ENCODE data around the gene USP11. TPM values are rescaled to one million over a fixed set of nuclear protein-coding genes. Genes with fewer than 3 reads are reported as not detected.

USP11 gene
- total and polyA plus RNA-seq, 2 experiments from 2014 or later = 120 to 337 TPM

DNA sequence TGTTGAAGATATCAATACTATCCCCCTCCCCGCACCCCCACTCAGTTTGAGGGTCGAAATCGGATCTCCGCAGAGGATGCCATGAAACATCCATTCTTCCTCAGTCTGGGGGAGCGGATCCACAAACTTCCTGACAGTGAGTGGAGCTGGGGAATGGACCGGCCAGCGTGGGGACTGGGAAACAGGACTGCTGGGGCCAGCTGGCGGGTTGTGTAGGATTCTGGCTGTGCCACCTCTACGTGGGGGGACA lies 5.5 kb upstream of the USP11 start:
- Histone ChIP-seq H3K9me3 (ENCODE audit: low read depth) (no peaks in the 10 kb centered on the region), H3K27ac (no peak overlapping the region), H3K36me3 (peaks cover 53% of the 10 kb centered on the region), H3K27me3 (no peaks in the 10 kb centered on the region), H3K4me3 (no peak overlapping the region), H3K4me1 (ENCODE audit: low read depth) (no peaks in the 10 kb centered on the region)
- no peak for DNase-seq (ENCODE audit: low read depth in 1 of 2, low spot score in 1 of 2)
- TF ChIP-seq, protein P1, sequence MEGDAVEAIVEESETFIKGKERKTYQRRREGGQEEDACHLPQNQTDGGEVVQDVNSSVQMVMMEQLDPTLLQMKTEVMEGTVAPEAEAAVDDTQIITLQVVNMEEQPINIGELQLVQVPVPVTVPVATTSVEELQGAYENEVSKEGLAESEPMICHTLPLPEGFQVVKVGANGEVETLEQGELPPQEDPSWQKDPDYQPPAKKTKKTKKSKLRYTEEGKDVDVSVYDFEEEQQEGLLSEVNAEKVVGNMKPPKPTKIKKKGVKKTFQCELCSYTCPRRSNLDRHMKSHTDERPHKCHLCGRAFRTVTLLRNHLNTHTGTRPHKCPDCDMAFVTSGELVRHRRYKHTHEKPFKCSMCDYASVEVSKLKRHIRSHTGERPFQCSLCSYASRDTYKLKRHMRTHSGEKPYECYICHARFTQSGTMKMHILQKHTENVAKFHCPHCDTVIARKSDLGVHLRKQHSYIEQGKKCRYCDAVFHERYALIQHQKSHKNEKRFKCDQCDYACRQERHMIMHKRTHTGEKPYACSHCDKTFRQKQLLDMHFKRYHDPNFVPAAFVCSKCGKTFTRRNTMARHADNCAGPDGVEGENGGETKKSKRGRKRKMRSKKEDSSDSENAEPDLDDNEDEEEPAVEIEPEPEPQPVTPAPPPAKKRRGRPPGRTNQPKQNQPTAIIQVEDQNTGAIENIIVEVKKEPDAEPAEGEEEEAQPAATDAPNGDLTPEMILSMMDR (IDR thresholded peaks at IDR 0.05; ENCODE audit: low read depth, low read length) = no peak

DNA sequence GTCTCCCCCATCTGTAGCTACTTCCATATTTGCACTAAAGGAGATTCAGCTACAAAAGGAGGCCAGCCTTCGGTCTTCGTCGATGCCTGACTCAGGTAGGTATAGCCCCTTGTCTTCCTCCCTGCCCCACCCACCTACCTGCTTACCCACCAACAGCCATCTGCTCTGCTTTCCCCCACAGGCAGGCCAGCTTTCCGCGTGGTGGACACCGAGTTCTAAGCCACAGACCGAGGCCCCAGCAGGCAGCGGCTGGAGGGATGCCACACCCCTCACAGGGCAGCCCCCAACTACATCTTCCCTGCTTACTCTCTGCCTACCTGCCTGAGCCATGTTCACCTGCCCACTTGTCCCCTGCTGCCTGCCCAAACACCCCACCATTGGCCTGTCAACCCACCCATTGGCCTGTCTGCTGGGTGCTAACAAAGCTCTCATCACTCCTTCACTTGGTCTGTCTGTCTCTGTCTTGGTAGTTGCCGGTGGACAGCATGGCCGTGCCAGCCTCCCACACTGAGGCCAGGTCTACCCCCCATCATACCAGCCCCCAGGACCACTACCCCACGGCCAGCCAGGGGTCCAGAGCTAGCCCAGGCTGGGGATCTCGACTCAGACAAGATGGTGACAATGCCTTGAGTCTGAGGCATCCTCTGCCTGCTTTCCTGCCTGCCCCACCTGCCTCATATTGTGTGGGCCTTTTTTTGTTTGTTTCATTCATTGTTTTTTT lies 4.1 kb upstream of the USP11 start:
- TF ChIP-seq, protein P1 (IDR thresholded peaks at IDR 0.05; ENCODE audit: low read depth, low read length) = no peak
- H3K27me3 ChIP-seq = no peaks in the 10 kb centered on the region

DNA sequence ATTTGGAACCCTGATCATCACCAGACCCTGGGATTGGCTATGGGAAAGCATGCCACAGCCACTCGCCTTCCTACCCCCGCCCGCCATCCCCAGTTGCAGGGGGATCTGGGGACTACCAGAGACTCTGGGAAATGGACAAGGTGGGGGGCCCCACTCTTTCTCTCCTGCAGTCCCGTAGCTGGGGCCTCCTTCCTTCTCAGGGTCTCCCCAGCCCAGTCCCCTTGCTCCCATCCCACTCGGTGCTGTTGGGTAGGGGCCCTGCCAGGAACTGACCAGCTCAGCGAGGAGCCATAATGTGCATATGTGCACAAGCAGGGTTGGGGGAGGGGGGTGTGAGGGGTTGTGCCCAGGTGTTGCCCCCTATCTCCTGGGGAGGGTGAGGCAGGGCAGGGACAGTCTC lies 3.4 kb upstream of the USP11 start:
- TF ChIP-seq, protein P1 (IDR thresholded peaks at IDR 0.05; ENCODE audit: low read depth, low read length) = no peak
- H3K4me1 ChIP-seq (ENCODE audit: low read depth) = no peaks in the 10 kb centered on the region
- DNase-seq (ENCODE audit: low read depth in 1 of 2, low spot score in 1 of 2) = no peak
- no peak overlapping the region for H3K4me3 ChIP-seq
- H3K27me3 ChIP-seq = no peaks in the 10 kb centered on the region
- peaks cover 45% of the 10 kb centered on the region for H3K36me3 ChIP-seq
- H3K27ac ChIP-seq = no peak overlapping the region
- H3K9me3 ChIP-seq (ENCODE audit: low read depth) = no peaks in the 10 kb centered on the region

More for the DNA sequence above, 4.1 kb upstream of the USP11 start:
- Histone ChIP-seq H3K4me1 (ENCODE audit: low read depth) (no peaks in the 10 kb centered on the region), H3K27ac (no peak overlapping the region), H3K9me3 (ENCODE audit: low read depth) (no peaks in the 10 kb centered on the region), H3K4me3 (no peak overlapping the region), H3K36me3 (peaks cover 51% of the 10 kb centered on the region)
- no peak for DNase-seq (ENCODE audit: low read depth in 1 of 2, low spot score in 1 of 2)

DNA sequence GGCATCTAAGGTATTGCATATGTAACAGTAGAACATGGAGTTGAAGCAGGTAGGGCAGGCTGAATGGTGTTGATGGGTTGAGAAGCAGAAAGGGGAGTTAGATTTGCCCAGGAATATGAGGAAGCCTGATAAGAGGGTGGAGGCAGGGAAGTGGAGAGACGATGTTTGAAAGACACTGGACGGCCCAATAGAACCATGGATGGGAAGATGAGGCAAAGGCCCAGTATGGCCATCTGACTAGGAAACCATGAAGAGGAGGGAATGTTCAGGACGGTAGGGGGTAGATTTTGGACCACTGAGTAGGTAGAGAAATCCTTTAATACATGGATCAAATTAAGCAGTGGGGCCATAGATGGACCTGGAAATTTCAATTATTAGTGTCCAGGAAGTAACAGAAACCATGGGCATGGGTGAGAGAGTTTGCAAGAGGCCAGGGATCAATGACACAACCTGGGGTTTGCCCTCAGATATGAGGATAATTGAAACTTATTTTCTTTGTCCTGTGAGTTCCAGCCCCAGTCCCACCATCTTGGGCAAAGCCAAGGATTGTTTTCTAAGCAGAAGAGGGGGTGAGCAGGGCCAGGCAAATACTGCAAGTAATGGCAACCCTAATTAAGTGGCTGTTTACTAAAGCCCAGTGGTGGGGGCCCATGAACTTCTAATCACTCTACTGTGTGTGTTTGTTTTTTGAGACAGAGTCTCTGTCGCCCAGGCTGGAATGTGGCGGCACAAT lies 2.5 kb upstream of the USP11 start:
- TF ChIP-seq, protein P1 (IDR thresholded peaks at IDR 0.05; ENCODE audit: low read depth, low read length) = no peak
- Histone ChIP-seq H3K27me3 (no peaks in the 10 kb centered on the region), H3K4me3 (no peak overlapping the region), H3K27ac (no peak overlapping the region), H3K4me1 (ENCODE audit: low read depth) (peaks cover 4% of the 10 kb centered on the region), H3K36me3 (peaks cover 37% of the 10 kb centered on the region), H3K9me3 (ENCODE audit: low read depth) (no peaks in the 10 kb centered on the region)
- DNase-seq (ENCODE audit: low read depth in 1 of 2, low spot score in 1 of 2) = no peak

DNA sequence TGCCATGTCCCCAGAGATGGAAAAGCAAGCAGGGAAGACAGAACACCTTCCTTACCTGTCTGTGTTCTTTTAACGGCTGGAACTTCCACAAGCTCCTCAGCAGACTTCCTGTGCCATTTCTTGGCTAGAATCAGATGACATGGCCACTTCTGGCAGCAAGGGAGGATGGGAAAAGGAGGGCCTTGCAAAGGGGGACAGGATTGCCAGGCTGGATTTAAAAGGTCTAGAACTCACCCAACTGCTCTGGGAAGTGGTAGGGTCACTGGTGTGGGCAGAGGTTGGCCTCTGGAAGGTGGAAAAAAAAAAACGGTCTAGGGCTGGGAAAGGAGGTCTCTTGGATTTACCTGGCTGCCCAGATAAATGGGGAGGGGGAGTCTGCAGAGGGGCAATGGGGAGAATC lies 1.6 kb upstream of the USP11 start:
- Histone ChIP-seq H3K4me1 (ENCODE audit: low read depth) (peaks cover 4% of the 10 kb centered on the region), H3K27ac (no peak overlapping the region), H3K4me3 (no peak overlapping the region), H3K36me3 (peaks cover 28% of the 10 kb centered on the region), H3K27me3 (no peaks in the 10 kb centered on the region), H3K9me3 (ENCODE audit: low read depth) (no peaks in the 10 kb centered on the region)
- TF ChIP-seq, protein P1 (IDR thresholded peaks at IDR 0.05; ENCODE audit: low read depth, low read length) = no peak
- DNase-seq (ENCODE audit: low read depth in 1 of 2, low spot score in 1 of 2) = no peak
